Right hindlimb (tissue), 1 donor: ENCODE results near the gene C5orf34.
"Not testable (repeated sequence)": the region's sequence is repeated elsewhere in the genome, so short reads cannot be mapped to it uniquely, and the experiment has no call there.

Experiments
- DNase-seq: peaks from one replicate; pipeline ENCODE4 v3.0.0-alpha.2; 2018

C5orf34 gene

GRCh38 chr5:43511062-43511461 is 3.9 kb downstream of the C5orf34 start:
- DNase-seq: not testable (repeated sequence)

DNA sequence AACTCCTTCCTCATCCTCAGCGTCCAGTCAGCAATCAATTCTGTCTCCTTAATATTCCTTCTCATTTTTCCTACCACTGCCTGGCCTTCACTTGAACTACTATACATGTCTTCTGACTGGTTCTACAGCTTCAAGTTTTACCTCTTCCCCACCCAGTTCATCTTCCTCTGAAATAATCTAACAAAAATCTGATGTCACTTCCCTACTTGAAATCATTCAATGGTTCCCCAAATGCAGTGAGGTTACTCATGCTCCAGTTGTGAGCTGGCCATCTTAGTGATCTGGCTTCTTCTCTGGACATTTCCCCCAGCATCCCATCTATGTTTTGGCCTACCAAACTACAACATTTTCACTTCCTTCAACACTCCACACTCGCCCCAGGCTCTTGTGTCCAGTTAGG is 16.4 kb downstream of the C5orf34 start:
- no peak for DNase-seq

DNA sequence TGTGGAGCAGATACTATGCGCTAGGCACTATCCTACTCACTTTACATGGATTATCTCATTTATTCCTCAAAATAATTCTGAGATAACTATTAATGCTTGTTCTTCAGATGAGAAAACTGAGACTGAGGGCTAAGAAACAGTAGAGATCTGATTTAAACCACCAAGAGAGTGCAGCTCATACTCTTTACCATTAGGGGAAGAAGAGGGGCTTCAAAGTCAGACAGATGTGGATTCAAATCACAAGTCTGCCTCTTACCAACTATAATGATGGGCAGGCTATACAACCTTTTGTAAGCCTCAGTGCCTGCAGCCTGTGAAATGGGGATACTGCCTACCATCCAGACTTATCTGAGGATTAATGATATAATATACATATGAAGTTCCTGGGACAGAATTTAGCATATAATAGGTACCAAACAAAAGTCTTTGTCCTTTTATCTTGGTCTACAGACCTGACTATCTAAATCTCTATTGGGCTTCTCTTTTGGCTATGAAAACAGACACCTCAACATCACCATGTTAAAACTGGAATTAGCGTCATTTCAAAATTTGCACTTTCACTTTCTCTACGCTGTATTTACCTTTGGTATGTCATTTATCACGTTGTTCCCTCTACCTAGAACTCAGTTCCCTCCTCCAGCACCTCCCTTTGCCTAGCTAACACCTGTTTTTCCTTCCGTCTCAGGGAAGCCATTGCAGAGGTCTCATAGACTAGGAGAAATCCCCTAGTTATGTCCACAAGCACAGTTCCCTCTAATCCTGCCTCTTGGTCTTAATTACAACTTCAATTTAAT is 17.4 kb downstream of the C5orf34 start:
- DNase-seq: no peak

DNA sequence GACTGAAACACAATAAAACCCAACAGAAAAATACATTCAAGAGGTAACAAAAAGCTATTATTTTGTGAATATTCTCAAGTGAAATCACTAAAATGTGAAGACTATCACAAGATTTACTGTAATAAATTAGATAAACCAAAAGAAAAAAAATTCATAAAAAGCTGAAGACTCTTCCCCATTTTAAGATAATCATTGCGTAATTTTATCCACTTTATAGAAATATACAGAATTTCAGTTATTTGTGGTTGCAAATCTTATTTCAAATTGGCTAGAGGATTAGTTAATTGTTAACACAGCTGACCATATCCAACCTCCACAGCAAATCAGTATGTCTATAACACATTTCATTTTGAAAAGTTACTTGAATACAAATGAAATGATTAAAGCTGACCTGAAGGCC is 23.6 kb downstream of the C5orf34 start:
- no peak for DNase-seq

DNA sequence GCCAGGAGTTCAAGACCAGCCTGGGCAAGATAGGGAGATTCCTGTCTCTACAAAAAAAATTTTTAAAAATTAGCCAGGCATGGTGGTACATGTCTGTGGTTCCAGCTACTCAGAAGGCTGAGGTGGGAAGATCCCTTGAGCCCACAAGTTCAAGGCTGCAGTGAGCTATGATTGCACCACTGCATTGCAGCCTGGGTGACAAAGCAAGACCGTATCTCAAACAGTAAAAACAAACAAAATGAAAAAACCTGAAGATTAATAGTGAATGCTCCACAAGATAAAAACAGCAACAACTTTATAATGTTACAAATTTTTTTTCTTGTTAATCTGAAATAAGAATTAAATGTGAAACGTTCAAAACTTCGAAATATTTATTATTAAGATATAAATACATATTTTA is 28.6 kb downstream of the C5orf34 start:
- DNase-seq: no peak

- no peak for DNase-seq
Measured at GRCh38 chr5:43485406-43485805, 29.5 kb downstream of the C5orf34 start.

DNA sequence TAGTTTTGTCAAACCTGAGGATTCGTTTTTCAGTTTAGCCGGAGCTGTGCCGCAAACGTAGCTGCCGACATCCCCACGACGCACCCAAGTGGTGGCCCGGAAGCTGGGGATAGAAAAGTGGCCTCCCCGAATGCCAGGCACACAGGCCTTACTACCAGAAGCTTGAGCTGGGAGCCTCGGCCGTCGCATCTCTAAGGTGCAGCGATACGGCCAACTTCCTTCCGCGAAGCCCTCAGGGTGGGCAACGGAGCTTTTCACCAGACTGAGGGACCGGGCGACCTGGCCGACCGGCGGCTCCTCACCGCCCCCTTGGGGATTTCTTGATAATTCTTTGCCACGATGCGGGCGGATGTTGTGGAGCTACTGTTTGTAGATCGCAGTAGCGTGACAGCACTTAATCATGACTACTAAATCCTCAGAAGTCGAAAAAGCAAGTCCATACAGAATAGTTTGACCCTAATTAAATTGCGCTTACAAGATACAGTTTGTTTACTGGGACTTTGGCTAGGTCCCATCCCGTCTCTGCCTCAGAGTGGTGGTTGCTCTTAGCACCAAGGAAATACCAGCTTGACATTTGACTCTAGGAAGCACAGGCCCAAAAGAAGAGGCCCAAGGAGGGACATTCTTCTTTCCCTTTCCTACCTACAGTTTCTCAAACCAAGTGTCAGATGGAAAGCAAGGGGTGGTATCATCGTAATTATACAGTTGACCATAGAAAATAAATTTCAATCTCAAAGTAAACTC is 30.7 kb downstream of the C5orf34 start:
- peak; percentile 90 for DNase-seq

DNA sequence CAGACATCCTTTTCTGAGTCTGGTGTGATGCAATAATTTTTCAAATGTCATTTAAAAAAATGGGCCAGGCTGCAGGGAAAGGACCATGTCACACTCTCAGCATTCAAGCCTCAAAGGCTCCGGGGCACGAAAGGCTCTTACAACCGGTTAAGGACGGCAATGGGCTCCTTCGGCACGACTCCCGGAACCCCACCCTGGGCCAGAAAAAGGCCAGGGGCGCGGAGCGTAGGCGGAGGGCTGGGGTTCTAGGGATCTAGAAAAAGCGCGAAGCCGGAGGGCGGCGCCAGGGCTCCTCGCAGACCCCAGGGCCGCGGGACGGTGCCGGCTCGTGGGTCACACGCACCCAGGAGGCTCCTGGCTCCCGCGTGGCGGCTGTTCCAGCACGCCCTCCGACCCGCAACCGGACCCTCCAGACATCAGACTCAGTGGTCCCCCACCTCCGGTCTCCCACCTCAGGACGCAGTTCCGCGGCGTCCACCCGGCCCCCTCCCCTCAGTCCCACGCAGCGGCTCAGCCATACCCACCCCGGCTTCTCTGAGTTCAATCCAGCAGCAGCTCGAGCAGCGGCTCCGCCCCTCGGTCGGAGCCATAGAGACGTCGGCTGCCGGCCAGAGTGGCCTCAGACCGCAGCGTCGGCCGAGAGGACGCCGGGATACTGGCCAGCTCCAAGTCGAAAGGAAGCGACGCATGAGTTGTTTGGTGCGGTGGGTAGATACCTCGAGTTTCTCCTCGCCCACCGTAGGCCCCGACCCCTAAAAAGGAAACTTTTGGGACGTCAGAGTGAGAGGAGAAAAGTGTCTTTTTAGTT is 31.4 kb downstream of the C5orf34 start, which contains the start of gene TMEM267:
TMEM267 (minus strand) TSS at position 568 of the 808 bp plus-strand sequence. CDS start 29,896 bp downstream, outside the sequence.
- peak; percentile 96 for DNase-seq

- no peak for DNase-seq
Measured at GRCh38 chr5:43482490-43483297, 32.3 kb downstream of the C5orf34 start.

DNA sequence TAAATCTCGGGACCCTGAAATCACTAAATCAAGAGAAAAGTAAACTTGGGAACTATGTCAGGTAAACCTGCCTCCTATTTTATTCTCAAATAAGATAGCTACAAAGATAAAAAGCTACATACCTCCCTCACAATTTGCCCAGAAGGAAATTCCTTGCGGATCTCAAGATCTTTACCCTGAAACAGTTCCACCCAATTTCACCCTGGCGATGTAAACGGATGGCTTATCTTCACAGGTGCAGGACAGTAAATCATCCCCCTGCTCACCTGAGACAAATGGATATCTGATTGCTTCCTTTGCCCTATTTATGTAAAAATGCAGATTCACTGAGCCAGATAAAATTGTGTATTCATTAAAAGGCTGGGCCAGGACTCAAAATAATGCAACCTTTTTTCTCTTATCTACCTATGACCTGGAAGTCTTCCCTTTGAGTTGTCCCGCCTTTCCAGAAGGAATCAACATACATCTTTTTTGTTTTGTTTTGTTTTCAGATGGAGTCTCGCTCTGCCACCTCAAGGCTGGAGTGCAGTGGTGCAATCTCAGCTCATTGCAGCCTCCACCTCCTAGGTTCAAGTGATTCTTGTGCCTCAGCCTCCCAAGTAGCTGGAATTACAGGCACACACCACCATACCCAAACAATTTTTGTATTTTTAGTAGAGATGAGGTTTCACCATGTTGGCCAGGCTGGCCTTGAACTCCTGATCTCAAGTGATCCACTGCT is 45.1 kb downstream of the C5orf34 start:
- DNase-seq: no peak

GRCh38 chr5:43467100-43467499 is 47.8 kb downstream of the C5orf34 start:
- DNase-seq: no peak

DNA sequence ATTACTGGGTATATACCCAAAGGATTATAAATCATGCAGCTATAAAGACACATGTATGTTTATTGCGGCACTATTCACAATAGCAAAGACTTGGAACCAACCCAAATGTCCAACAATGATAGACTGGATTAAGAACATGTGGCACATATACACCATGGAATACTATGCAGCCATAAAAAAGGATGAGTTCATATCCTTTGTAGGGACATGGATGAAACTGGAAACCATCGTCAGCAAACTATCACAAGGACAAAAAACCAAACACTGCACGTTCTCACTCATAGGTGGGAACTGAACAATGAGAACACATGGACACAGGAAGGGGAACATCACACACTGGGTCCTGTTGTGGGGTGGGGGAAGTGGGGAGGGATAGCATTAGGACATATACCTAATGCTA is 49.5 kb downstream of the C5orf34 start:
- not testable (repeated sequence) for DNase-seq

- DNase-seq: no peak
Measured at GRCh38 chr5:43461066-43461465, 53.9 kb downstream of the C5orf34 start.

- DNase-seq: no peak
Measured at GRCh38 chr5:43456556-43456955, 58.4 kb downstream of the C5orf34 start.

GRCh38 chr5:43441575-43441974 is 73.4 kb downstream of the C5orf34 start:
- DNase-seq: not testable (repeated sequence)

GRCh38 chr5:43437062-43437660 is 77.8 kb downstream of the C5orf34 start:
- DNase-seq: no peak
